Posterior vena cava (tissue), 2 donors: Measurements from ENCODE around the gene ATP1A4. TPM values are rescaled to one million over a fixed set of nuclear protein-coding genes. Genes with fewer than 3 reads are reported as not detected.
A peak's percentile ranks its signal among the peaks of the same experiment; 100 is the strongest.

Experiments used
- DNase-seq: peaks from one replicate; pipeline ENCODE4 v3.0.0-alpha.2; 2020; ENCODE audit warnings: low spot score
- intact Hi-C, 2 donors: fragments of 100-400 bp; cut with DNase I; formaldehyde crosslinking; loops; one replicate each; pipeline versions ENCODE4 v1.14.1 to v1.14.2; 2022 to 2023
- total RNA-seq, 2 donors: library from RNA; stranded (reverse); fragmentation: NEBNext Ultra II Directional; extraction: Animal tissue kit (Norgen Biotek cat#: 25700); gene quantifications; one replicate each; pipeline ENCODE4 v1.2.1, GENCODE V29; 2021
- donor health status: DM: yes; HTN: yes; CAD: no.
- donor health status: DM: yes; HTN: yes; CAD: no.

The ATP1A4 gene
- total RNA-seq, 2 donors from 2014 or later = not detected

GRCh38 chr1:160211046-160211790 is 59.8 kb downstream of the ATP1A4 start:
- intact Hi-C loops = no loop called here
- DNase-seq = no peak

- no peak for DNase-seq
- intact Hi-C loops = no loop called here
Measured at GRCh38 chr1:160214481-160215140, 63.2 kb downstream of the ATP1A4 start.

- intact Hi-C loops = no loop called here
Measured at GRCh38 chr1:160216301-160216700, 64.9 kb downstream of the ATP1A4 start.

GRCh38 chr1:160217481-160218051 is 66.2 kb downstream of the ATP1A4 start:
- DNase-seq = peak; percentile 79
- intact Hi-C loops = no loop called here

More at GRCh38 chr1:160216301-160216700, 64.9 kb downstream of the ATP1A4 start:
- no peak for DNase-seq

- DNase-seq = no peak
- intact Hi-C loops = no loop called here
Measured at GRCh38 chr1:160219062-160219929, 67.9 kb downstream of the ATP1A4 start.

- intact Hi-C loops = loop anchor here in 1 of 2 donors (2.0 kb wide), 1 partner anchor 28 kb away; no protein-coding TSS in a partner anchor
- no peak for DNase-seq
Measured at GRCh38 chr1:160220301-160220700, 68.9 kb downstream of the ATP1A4 start.

- no peak for DNase-seq
- intact Hi-C loops = loop anchor here in 1 of 2 donors (2.0 kb wide), 1 partner anchor 28 kb away; no protein-coding TSS in a partner anchor
Measured at GRCh38 chr1:160221089-160221488, 69.7 kb downstream of the ATP1A4 start.

GRCh38 chr1:160222546-160222945 is 71.1 kb downstream of the ATP1A4 start:
- DNase-seq = no peak
- intact Hi-C loops = no loop called here

GRCh38 chr1:160224606-160225005 is 73.2 kb downstream of the ATP1A4 start:
- intact Hi-C loops = no loop called here
- no peak for DNase-seq

GRCh38 chr1:160225345-160225744 is 73.9 kb downstream of the ATP1A4 start:
- intact Hi-C loops = no loop called here
- no peak for DNase-seq

GRCh38 chr1:160226623-160227022 is 75.2 kb downstream of the ATP1A4 start:
- DNase-seq = no peak
- intact Hi-C loops = no loop called here

GRCh38 chr1:160227034-160227433 is 75.6 kb downstream of the ATP1A4 start:
- DNase-seq = no peak
- intact Hi-C loops = no loop called here

- intact Hi-C loops = no loop called here
Measured at GRCh38 chr1:160227561-160227960, 76.2 kb downstream of the ATP1A4 start.

GRCh38 chr1:160228431-160228830 is 77.0 kb downstream of the ATP1A4 start:
- intact Hi-C loops = no loop called here

More at GRCh38 chr1:160227561-160227960, 76.2 kb downstream of the ATP1A4 start:
- no peak for DNase-seq

GRCh38 chr1:160232911-160233310 is 81.5 kb downstream of the ATP1A4 start:
- DNase-seq = no peak
- intact Hi-C loops = no loop called here

More at GRCh38 chr1:160228431-160228830, 77.0 kb downstream of the ATP1A4 start:
- no peak for DNase-seq
